GM19463 (cell line): ENCODE measurements around the gene SLC9A3.

Source experiments
- ATAC-seq: cut with Tn5 transposase; IDR thresholded peaks from one replicate; pipeline ENCODE4 v1.9.1; 2021; ENCODE audit warnings: mild to moderate bottlenecking, moderate library complexity; ENCODE audit not compliant: unreplicated experiment

Gene SLC9A3

DNA sequence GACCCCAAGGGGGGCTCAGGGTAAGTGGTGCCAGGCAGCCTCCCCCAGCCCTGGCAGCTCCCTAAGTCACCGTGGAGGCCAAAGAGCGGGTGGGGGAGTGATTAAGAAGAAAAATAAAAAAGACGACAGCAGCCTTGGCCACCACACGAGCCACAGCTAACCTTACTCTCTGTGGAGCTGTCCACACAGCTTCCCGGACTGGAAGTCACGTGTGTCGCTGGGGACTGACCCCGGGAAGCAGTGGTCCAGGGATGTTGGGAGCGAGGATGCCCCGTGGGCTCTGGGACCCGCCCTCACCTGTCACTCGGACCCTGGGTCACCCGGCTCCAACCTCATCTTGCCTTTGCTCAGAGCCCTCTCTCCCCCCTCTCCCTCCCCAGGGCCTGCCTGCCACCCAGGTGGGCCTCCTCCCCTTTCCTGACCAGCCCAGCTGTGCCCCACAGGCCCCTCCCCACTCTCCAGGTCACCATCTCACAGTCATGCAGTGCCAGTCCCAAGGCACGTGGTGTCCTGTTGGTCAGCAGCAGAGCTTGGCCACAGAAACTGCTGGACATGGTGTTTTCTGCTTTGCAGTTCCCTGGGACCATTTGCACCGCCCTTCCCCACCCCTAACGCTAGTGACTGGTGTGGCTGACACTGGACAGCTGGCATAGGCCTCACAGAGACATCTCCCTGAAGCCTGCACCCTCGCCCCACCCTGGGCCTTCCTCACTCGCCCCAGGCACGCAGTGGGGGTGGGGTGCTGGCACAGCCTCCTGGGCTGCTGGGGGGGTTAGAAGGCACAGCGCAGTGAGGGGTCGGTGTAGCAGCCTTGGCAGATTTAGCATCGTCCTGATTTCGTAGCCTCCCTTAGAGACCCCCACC lies 91.1 kb downstream of the SLC9A3 start:
- ATAC-seq: no peak

DNA sequence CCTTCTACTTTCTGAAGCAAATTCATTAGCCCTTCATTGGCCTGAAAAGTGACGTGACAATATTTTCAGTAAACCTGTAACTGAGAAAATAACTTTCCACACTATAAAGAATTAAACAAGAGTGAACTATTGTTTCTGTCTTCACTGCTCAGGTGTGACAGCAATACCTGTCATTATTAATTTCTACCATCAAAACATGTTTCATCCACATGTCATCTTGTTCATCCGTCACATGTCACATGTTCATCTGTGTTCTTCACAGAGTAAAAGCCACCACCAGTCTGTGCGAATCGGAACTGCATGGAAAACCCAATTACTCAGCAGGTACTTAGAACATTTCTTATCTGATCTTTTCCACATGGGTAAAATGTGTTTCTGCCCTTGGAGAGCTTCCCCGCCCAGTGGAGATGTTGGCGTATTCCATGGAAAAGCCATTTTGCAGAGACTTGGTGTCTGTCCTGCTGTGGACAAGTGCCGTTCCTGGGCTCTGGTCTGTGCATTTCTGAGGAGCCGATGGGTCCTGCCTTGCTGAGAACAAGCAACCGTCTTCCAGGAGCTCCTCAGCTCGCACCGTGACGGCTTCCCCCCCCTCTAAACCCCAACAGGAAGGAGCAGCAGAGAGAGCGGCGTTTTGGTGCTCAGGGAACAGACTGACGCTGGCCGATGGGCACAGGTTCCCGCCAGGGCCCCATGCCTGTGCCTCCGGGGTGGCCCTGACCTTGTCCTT lies 91.9 kb downstream of the SLC9A3 start:
- ATAC-seq: no peak

DNA sequence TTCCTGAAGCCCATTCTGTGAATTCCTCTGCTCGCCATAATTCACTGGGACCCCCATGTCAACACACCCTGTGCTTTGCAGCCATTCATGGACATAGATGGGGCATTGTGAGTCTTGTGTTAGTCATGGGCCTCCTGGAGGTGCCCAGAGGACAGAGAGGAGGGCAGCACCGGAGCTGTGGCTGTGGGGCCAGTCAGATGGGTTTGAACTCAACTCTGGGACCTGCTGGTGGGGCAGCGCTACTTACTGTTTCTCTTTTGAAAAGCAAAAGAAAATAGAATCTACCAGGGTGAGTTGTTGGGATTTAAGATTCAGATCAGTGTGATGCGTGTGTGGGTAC lies 92.6 kb downstream of the SLC9A3 start:
- ATAC-seq: no peak

DNA sequence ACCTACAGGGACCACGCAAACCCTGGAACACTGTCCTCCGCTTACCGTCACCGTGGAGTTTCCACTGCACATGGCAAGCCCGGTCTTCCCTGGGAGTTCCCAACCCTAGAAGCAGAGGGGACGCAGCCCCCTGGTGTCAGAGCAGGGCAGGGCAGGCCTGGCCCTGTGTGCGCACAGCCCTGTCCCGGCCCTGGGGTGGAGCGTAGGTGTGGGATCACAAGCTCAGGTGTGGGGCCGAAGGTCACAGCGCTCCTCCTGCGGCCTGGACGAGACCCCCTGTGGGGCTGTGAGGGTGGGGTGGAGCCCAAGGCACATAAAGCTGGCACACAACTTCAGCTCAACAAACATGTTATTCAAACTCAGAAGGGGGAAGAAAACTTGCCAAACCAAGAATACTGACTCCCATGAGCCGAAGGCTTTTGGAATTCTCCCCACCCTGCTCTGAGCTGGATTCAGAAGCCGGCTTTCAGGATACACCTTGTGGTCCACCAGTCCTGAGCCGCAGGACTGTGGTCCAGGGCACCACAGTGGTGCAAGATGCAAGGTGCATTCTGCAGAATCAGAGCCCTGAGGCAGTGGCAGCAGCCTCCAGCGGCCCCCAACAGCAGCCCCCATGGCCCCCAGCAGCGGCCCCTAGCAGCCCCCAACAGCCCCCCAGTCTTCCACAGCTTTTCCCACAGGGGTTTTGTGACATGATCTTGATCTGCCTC lies 93.1 kb downstream of the SLC9A3 start:
- peak; percentile 76 for ATAC-seq

DNA sequence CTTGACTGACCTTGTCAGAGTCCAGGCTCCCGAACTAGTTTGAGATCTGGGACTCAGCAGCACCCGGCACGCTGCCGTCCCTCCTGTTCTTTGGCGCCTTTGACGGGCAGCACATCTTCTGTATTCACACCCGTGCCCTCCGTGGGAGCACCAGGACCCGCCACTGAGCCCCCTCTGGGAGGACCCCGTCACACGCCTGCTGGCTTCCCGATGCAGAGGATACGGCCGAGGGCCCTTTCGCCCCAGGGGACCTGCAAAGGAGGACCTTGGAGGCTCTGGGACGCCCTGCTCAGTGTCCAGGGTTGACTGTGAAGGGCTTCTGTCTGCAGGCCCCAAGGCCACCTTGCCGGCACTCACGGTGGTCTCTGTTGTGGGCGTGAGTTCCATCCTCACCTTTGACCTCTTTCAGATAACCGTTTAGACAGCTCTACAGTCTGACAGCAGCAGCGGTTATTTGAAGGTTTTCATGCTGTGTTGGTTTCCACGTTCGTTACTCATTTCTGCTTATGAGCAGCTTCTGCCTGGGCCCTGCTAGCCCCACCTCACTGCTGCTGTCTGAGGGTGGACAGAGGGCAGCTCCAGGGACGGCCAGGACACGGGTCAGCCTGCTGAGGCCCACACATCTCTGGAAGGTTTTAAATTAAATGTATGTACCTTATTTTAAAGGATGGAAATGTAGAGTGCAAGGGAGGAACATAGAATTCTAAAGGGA lies 93.9 kb downstream of the SLC9A3 start:
- ATAC-seq: no peak

DNA sequence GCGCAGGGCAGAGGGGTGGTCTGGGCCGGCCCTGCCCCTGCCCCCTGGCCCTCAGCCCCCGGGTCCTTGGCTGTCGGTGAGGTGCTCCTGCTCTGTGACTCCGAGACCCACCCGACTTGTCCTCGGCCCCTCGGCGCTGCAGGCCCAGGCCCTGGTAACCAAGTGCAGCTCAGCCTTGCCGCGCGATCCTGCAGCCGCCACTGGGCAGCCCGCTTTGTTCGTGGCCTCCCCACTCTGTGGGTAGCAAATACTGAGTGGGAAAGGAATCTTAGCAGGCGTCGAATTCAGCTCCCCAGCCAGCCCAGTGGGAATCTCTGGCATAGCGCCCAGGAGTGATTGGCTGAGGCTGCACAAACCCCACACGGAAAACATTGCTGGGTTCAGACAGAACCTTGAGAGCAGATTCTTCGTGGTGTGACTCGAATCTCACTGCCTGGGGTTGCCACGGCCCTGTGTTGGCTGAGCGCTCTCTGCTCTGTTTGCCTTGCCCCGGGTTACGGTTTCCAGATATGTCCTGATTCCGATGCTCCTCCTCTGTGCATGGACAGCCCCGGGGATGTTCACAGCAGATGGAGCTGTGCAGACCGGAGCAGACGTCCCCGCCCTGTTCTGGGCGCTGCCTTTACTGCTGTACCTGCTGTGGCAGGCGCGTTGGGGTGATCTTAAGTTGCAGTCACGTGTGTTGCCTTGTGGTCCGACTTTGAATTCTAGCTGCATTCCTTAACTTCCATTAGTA lies 94.6 kb downstream of the SLC9A3 start:
- no peak for ATAC-seq

DNA sequence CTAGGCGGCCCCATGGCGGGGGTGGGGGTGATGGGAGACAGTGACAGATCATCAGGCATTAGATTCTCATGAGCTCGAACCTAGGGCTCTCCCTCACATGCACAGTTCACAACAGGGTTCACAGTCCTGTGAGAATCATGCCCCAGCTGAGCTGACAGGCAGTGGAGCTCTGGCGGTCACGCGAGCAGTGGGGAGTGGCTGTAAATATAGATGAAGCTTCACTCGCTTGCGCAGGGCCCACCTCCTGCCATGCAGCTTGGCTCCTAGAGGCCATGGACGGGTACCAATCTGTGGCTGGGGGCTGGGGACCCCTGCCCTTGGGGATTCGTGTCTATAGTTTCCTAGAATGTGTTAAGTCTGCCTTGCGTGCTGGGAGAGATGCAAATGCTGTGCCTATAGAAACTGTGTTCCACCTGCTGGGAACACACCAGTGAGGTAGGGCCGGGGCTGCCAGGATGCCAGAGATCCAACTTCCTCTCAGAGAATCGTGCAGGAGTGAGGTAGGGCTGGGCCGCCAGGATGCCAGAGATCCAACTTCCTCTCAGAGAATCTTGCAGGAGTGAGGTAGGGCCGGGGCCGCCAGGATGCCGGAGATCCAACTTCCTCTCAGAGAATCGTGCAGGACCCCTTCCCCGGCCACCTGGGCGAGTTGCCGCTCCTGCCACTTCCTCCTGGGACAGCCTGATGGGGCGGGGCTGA lies 95.3 kb downstream of the SLC9A3 start:
- ATAC-seq: no peak

DNA sequence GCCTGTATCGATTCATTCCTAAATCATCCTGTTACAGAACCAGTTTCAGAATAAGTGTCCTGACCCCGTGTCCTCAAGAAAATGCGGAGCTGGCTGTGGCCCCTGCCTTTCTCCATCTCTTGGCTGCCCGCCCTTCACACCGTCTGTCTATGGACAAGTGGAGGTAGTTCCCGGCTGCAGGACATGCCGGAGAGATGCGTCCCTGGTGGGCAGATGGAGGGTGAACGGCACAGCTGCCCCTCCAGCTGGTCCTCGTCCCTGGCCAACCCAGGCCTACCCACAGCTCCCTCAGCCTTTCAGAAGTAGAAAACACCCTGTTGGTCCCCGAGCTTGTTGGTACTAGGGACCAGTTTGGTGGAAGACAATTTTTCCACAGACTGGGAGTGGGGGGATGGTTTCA lies 96.0 kb downstream of the SLC9A3 start:
- ATAC-seq: no peak

DNA sequence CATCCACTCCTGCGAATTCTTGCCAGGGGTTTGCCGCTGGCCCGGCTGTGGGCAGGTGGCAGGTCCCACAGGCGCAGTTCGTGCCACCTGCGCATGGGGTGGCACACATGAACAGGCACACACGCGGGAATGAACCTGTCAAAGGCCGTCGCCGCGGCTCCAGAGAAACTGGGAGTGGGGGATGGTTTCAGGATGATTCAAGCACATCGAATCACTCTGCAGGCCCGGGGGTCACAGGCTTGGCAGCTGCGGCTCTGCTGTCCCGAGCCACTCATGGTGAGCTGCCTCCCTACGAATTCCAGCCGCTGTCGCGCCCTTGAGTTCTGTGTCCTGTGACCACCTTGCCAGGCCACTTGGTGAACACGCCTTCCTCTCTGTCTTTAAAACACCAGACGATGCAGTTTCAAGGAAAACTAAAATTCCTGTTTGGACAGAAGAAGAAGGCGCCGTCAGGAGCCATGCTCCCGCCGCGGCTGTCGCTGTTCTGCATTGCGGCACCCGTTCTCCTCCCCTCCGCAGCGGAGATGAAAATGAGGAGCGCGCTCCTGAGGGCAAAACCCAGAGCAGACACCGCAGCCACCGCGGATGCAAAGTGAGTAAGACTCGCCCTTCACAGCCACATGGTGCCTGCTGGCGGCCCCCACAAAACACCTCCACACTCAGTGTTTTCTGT lies 96.7 kb downstream of the SLC9A3 start:
- no peak for ATAC-seq

DNA sequence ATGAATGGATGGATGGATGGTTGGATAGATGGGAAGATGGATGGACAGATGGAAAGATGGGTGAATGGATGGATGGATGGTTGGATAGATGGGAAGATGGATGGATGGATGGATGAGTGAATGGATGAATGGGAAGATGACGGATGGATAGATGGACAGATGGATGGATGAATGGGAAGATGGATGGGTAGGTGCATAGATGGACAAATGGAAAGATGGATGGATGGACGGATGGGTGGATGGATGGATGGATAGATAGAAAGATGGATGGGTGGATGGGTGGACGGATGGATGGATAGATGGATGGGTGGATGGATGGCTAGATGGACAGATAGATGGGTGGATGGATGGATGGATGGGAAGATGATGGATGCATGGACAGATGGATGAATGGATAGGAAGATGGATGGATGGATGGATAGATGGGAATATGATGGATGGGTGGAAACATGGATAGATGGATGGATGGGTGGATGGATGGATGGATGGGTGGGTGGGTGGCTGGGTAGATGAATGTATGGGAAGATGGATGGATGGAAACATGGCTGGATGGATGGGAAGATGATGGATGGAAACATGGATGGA lies 97.8 kb downstream of the SLC9A3 start:
- ATAC-seq: no peak

DNA sequence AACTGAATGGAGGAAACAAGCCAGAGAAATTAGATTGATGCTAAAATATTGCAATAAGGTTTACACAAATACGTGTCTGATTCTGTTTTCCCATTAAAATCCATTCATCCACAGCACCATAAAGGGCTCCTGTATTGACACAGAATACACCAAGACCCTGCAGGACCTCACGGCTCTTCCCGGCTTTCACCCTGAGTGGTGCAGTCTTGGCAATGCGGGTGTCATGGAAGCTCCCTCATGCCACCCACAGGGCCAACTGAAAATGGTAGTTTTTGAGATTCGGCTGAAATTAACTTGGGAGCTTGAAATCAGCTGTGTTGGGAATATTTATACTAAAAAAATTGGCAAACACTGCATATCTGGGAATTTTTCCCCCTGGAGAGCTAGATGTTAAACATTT lies 98.5 kb downstream of the SLC9A3 start:
- no peak for ATAC-seq

DNA sequence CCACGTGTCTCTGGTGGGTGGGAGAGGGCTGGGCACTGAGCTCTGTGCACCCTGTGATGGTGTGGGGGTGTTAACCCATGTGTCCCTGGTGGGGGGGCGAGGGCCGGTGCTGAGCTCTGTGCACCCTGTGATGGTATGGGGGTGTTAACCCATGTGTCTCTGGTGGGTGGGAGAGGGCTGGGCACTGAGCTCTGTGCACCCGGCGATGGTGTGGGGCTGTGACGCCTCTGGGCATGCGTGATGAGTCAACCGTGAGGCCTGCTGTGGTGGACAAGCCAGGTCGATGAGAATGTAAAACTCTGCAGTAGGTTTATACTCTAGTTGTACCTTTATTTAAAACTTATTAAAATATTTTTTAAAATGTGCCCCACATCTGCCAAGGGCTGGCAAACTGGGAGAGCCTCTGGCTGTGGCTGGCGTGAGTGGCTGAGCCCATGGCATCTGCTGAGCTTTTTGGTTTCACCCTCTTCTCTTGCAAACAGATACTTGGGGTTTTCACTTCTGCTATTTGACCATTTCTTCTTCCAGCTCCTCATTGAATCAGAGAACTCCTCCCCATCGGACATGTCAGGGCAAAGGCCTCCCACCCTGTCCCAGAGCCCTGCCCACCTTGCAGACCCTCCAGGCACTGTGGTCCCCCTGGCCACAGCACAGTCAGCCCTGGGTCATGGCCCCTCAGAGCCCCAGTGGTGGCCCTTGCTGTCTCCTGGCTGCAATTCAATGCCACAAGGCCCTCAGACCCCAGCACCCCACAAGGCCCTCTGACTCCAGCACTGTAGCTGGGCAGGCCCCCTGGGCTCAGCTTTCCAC lies 99.7 kb downstream of the SLC9A3 start:
- peak; percentile 80 for ATAC-seq

DNA sequence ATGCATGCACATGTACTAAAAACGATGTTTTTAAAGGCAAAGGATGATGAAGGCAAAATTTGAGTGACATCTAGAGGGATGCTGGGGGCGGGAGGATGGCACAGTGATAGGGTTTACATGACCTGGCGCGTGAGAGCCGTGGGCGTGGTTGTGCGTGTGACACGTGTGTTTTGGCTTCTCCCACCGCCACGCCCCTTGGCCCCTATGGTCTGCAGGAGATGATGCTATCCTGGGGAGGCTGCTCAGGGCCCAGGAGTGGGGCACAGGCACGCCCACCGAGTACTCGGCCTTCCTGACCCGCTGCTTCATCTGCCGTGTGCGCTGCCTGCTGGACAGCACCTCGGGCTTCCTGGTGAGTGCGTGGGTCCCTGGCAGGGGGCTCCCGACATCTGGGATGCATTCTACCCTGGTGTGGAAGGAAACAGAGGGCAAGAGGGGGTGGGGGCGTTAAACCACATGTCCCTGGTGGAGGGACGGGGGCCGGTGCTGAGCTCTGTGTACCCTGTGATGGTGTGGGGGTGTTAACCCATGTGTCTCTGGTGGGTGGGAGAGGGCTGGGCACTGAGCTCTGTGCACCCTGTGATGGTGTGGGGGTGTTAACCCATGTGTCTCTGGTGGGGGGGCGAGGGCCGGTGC lies 100.5 kb downstream of the SLC9A3 start:
- no peak for ATAC-seq

DNA sequence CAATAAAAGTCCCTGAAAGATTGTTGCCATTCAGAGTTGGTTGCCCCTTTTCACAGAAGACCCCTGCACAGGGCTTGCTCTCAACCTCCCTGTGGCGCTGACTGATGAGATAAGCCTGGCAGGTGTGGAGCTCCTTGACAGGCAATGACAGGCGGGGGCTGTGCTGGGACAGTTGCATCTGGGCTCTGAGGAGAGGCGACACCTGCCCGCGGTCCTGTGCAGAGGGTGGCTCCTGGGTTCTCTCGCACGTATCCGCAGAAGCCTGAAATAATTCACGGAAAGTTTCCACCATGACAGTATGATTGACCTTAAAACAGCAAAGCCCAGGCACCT lies 101.0 kb downstream of the SLC9A3 start:
- no peak for ATAC-seq

DNA sequence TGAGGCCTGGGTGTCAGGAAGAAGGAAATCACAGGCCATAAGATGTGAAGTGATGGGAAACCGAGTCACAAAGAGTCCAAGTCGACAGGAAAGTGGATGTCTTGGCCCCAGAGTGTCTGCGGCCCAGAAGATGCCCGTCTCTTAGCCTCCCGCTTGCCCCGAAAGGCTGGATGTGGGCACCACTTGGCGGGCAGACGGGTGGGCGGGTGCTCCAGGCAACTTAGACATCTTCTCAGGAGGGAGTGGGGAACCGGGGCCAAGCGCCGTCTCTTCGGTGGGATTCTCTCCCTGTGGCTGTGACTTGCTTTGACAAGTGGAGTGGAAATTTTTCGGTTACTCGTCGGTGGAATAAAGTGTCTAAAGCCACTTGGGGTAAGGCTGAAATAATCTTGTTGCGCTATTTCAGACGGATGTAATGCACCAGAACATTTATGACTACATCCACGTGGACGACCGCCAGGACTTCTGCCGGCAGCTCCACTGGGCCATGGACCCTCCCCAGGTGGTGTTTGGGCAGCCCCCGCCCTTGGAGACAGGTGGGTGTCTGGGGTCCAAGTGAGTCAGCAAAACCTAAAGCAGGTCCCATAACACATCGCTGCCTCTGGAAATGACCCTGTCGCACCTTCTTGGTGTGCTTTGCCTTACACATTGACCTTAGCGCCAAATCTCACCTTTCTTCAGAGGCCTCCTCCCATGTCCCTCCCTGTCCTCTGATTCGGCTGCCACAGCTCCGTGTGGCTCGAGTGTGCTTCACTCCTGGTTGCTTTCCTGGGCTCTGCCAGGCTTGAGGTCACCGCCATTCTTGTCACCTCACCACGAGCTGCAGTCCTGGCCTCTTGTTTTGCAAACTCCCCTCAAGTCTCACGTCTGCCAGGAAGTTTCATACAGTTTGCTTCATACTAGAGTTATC lies 101.7 kb downstream of the SLC9A3 start:
- no peak for ATAC-seq

DNA sequence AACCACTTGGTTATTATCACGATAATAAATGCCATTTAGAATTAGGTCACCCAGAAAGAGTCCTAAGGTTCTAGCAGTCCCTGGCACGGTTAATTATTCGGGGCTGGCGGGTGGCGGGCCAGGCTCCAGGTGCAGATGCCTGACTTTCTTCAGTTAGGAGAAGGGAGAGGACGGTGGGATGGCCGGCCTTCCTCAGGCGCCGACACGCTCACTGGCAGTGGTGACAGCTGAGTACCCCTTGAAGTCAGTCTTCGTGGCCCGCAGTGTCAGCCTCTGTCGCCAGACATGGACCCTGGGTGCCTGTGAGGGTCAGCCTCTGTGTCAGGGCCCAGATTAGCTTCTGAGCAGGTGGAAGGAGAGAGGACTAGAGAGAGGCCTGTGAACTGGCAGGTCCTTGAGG lies 102.3 kb downstream of the SLC9A3 start:
- no peak for ATAC-seq
